Stimulated activated CD8-positive, alpha-beta memory T cell treated with anti-CD3 and anti-CD28 coated beads, Interleukin-15, amount 100 ng/mL, for 48 hours (primary cell): Measurements from ENCODE around the gene KCNJ3.
"Not testable (repeated sequence)": the region's sequence is repeated elsewhere in the genome, so short reads cannot be mapped to it uniquely, and the experiment has no call there.

Experiments used
- DNase-seq, 2 donors: peaks; one replicate each; pipeline ENCODE4 v3.0.0-alpha.2; 2020; ENCODE audit warnings: low read depth in 2 of 2

Gene KCNJ3

DNA sequence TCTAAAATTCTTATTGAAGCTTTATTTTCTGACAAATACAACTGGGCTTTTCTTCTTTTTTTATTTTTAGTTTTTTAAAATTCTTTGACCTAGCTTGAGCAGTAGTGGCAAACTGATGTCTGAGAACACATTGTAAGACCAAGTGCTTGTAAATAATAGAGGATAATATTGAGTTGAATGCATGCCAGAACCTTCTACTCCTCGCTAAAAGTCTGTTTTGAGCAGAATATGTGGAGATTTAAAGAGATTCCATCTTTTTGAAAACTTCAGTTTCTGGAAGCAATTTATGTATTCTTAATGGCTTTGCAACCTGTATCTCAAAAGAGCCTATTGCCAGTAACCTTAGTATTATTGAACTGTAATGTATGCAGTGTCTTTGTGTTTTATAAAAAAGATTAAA, 148.3 kb downstream of the KCNJ3 start:
- DNase-seq, result no peak

DNA sequence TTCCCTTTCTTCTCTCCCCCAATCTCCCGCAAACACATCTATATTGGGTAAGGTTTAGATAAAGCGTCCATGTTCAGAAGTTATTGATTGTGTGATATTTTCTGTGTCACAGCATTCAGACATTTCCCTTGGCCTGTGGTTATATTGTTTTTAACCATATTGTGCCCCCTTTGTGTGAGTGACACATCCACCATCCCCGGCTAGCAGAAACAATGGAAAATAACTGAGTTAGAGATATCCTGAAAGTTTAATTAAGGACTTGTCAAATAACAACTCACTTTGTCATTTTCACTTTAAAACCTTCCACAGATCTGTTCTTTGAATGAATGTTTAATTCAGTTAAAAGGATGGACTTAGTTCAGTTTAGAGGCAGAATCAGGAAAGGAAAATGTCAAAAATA, 151.0 kb downstream of the KCNJ3 start:
- DNase-seq, result no peak

DNA sequence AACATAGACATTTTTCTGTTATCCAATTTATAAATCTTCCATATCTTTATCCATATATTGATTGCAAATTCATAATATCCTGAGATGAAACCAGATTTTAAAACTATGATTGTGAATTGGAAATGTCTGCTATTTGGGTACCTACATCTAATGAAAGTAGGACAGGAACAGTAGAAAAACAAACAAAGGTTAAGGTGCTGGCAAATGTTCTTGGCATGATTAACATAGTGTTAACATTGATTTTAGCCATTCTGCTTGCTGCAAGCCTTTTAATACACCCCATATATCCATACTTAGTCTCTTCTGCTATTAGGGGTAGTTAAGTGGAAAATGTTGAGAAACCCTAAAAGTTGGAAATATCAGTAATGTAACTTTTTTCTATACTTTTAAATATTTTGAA, 152.0 kb downstream of the KCNJ3 start:
- DNase-seq, result no peak

DNA sequence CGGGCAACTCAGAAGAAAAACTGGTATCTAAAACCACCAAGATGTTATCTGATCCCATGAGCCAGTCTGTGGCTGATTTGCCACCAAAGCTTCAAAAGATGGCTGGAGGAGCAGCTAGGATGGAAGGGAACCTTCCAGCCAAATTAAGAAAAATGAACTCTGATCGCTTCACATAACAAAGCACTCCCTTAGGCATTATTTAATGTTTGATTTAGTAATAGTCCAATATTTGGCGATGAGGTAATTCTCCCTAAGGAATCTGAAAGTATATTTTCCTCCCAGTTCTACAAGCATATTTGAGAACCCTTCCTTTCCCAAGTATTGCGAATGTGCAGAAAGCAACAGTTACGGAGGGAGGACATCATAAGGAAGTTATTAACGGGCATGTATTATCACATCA, 156.6 kb downstream of the KCNJ3 start:
- no peak for DNase-seq

DNA sequence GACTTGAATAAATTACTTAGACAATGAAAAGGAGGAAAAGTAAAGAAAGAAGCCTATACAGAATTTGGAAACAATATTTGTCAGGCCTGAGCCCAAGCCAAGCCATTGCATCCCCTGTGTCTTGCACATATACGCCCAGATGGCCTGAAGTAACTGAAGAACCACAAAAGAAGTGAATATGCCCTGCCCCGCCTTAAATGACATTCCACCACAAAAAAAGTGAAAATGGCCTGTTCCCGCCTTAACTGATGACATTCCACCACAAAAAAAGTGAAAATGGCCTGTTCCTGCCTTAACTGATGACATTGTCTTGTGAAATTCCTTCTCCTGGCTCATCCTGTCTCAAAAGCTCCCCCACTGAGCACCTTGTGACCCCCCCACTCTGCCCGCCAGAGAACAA, 168.7 kb downstream of the KCNJ3 start:
- DNase-seq, result not testable (repeated sequence)

DNA sequence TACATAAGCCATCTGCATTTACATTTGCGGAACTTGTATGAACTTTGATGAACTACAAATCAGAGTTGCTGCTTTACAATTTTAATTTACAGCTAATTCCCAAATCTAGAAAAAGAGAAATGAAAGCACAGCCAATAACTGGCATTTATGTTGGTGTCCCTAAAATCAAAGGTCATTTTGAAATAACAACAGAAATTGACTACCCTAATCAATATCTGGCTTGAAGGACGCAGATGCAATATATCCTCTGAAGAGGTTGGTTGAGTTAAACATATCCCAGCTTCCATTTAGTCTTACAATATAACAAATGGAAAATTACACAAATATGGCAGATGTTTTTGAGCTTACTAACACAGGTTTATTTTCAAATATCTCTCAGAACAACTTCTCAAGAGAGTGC, 177.5 kb downstream of the KCNJ3 start:
- DNase-seq, result no peak

DNA sequence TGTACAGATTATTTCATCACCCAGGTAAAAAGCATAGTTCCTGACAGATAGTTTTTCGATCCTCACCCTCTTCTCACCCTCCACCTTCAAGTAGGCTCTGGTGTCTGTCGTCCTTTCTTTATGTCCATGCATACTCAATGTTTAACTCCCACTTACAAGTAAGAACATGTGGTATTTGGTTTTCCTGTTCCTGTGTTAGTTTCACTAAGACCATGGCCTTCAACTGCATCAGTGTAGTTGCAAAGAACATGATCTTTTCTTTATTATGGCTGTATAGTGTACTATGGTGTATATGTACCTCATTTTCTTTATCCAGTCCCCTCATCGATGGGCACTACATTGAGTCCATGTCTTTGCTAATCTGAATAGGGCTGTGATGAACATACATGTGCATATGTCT, 184.2 kb downstream of the KCNJ3 start:
- DNase-seq, result no peak

DNA sequence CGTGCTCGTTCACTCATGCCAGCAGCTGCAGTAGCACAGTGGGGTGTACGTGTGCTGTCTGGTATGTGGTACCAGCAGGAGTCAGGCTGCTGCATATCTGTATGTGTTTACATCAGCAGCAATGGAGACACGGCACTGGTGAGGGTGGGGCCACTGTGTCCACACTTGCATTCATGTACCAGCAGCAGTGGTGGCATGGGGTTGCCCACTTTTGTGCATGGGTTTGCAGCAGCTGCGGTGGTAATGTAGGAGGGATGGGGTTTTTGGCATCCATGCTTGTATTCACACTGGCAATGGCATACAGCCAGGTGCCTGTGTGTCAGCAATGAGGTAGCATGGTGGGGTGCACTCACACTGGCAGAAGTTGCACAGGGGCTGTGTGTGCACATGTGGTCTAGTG, 187.8 kb downstream of the KCNJ3 start:
- DNase-seq, result no peak

DNA sequence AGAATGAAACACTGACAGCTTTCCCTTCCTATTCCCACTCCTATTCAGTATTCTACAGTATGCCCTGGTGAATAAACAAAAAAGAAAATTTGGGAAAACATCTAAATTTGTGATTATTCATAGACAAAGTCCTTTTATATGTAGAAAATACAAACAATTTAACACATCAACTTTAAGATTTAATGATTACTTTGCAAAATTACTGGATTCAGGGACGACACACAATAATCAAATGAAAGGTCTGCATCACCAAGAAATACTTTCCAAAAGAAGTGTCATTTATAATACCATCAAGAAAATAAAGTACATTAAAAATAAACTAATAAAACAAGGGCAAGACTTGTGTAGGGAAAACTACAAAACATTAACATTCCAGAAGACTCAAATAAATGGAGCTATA, 199.8 kb downstream of the KCNJ3 start:
- no peak for DNase-seq

DNA sequence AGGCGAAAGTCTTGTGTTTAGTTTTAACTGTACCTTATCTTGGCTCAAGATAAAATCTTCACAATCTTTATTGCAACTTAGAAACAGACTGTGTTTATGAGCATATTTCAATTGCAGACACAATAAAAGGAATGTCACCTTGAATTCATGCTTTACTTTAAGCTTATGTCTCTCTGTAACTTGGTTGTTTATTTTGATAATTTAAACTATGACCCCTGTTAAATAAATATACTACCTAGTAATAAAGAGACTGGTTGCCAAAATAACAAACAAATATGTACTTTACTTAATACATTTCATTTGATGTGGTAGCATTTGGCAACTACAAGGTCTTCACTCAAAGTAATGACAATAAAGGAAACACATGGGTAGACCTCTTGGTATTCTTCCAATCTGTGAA, 202.6 kb downstream of the KCNJ3 start:
- DNase-seq, result no peak
